GM21367 (cell line): Measurements from ENCODE around the gene TTLL7.
"Not testable (repeated sequence)": the region's sequence is repeated elsewhere in the genome, so short reads cannot be mapped to it uniquely, and the experiment has no call there.

Source experiments
- ATAC-seq: cut with Tn5 transposase; IDR thresholded peaks from one replicate; pipeline ENCODE4 v1.9.1; 2021; ENCODE audit not compliant: unreplicated experiment

TTLL7 gene

GRCh38 chr1:83932693-83933092, 66.2 kb downstream of the TTLL7 start:
- no peak for ATAC-seq

GRCh38 chr1:83932281-83932680, 66.7 kb downstream of the TTLL7 start:
- ATAC-seq = no peak

GRCh38 chr1:83931658-83932253, 67.2 kb downstream of the TTLL7 start:
- ATAC-seq = peak; percentile 77

GRCh38 chr1:83929184-83929583, 69.7 kb downstream of the TTLL7 start:
- no peak for ATAC-seq

- no peak for ATAC-seq
These were observed 70.5 kb downstream of the TTLL7 start for GRCh38 chr1:83928396-83928795.

GRCh38 chr1:83927701-83928100, 71.2 kb downstream of the TTLL7 start:
- no peak for ATAC-seq

GRCh38 chr1:83927061-83927460, 71.9 kb downstream of the TTLL7 start:
- no peak for ATAC-seq

GRCh38 chr1:83923553-83923952, 75.4 kb downstream of the TTLL7 start:
- ATAC-seq = no peak

- no peak for ATAC-seq
These were observed 76.5 kb downstream of the TTLL7 start for GRCh38 chr1:83922431-83922830.

- no peak for ATAC-seq
These were observed 78.6 kb downstream of the TTLL7 start for GRCh38 chr1:83920320-83920719.

GRCh38 chr1:83919872-83920271, 79.1 kb downstream of the TTLL7 start:
- ATAC-seq = no peak

- ATAC-seq = no peak
These were observed 80.1 kb downstream of the TTLL7 start for GRCh38 chr1:83918688-83919285.

GRCh38 chr1:83917959-83918358, 81.0 kb downstream of the TTLL7 start:
- no peak for ATAC-seq

GRCh38 chr1:83916094-83916493, 82.8 kb downstream of the TTLL7 start:
- ATAC-seq = not testable (repeated sequence)

GRCh38 chr1:83912876-83913275, 86.1 kb downstream of the TTLL7 start:
- ATAC-seq = no peak

GRCh38 chr1:83910461-83910860, 88.5 kb downstream of the TTLL7 start:
- no peak for ATAC-seq

GRCh38 chr1:83909687-83910086, 89.2 kb downstream of the TTLL7 start:
- ATAC-seq = no peak

- ATAC-seq = no peak
These were observed 93.5 kb downstream of the TTLL7 start for GRCh38 chr1:83905315-83905907.

GRCh38 chr1:83901547-83902155, 97.3 kb downstream of the TTLL7 start:
- ATAC-seq = no peak

GRCh38 chr1:83900524-83900923, 98.4 kb downstream of the TTLL7 start:
- no peak for ATAC-seq

- ATAC-seq = no peak
These were observed 101.4 kb downstream of the TTLL7 start for GRCh38 chr1:83897516-83897915.

- ATAC-seq = no peak
These were observed 102.6 kb downstream of the TTLL7 start for GRCh38 chr1:83896299-83896698.
